Measurements from ENCODE around the gene FCER1G.

Gene FCER1G

DNA sequence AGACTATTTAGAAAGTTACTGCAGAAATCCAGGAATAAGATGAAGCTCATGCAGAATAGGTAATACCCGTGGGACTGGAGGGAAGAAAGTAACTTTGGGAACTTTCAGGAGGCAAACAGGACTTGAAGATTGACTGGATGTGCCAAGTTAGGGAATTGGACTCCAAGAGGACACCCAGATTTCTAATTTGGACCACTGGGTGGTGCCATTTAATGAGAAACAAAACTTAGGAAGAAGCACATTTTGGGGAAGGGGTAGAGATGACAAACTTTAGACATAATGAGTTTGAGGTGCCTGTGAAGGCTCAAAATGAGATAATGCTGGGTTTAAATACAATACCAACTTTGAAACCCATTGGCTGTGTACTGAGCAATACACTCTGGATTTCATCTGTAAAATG is 34.5 kb upstream of the FCER1G start:
- no peak overlapping the region for H3K27ac ChIP-seq
- no peaks in the 10 kb centered on the region for H3K9me3 ChIP-seq
- no peaks in the 10 kb centered on the region for H3K27me3 ChIP-seq
- no peak overlapping the region for H3K4me3 ChIP-seq
- peak in 1 of 2 experiments; percentile 4 for TF ChIP-seq CTCF (IDR thresholded peaks at IDR 0.05)
- peaks cover 0 to 5% (median 0%) of the 10 kb centered on the region in 3 donors for H3K36me3 ChIP-seq
- H3K4me1 ChIP-seq, result peaks cover 0 to 30% (median 14%) of the 10 kb centered on the region in 4 donors
- intact Hi-C loops (cut with DNase I; ENCODE audit: low total_unique reads), result no loop called here
- no peak for DNase-seq

DNA sequence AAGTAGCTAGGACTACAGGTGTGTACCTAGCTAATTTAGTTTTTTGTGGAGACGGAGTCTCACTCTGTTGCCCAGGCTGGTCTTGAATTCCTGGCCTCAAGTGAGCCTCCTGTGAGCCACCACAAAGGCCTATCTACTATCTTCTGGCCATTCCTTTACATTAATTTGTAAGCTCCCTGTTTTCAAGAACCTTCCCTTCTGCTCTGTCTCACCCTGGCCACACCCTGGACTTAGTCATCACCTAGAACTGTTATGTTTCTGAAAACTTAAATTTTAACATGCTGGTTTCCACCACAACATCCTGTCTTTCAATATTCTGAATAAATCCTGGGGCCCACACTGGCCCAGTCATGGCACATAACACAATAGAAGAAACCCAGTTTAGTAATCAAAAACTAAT is 32.9 kb upstream of the FCER1G start:
- Histone ChIP-seq H3K4me1 (peaks cover 0 to 19% (median 6%) of the 10 kb centered on the region in 4 donors), H3K27ac (no peak overlapping the region), H3K9me3 (no peaks in the 10 kb centered on the region), H3K4me3 (no peak overlapping the region), H3K27me3 (no peaks in the 10 kb centered on the region), H3K36me3 (no peaks in the 10 kb centered on the region)
- DNase-seq, result peak in 1 of 2 donors; percentile 24
- TF ChIP-seq CTCF (IDR thresholded peaks at IDR 0.05), result no peak
- intact Hi-C loops (cut with DNase I; ENCODE audit: low total_unique reads), result no loop called here

- Histone ChIP-seq H3K4me1 (peaks cover 0 to 13% (median 6%) of the 10 kb centered on the region in 4 donors), H3K36me3 (no peaks in the 10 kb centered on the region), H3K4me3 (no peak overlapping the region), H3K27me3 (no peaks in the 10 kb centered on the region), H3K9me3 (no peaks in the 10 kb centered on the region), H3K27ac (peak overlapping the region in 1 of 2 donors; percentile 44)
- intact Hi-C loops (cut with DNase I; ENCODE audit: low total_unique reads), result no loop called here
- peak; percentile 85 to 86 for DNase-seq
- no peak for TF ChIP-seq CTCF (IDR thresholded peaks at IDR 0.05)
Measured at GRCh38 chr1:161185282-161185682, 29.8 kb upstream of the FCER1G start.

- no peak for TF ChIP-seq CTCF (IDR thresholded peaks at IDR 0.05)
- H3K4me1 ChIP-seq, result peaks cover 0 to 13% (median 6%) of the 10 kb centered on the region in 4 donors
- intact Hi-C loops (cut with DNase I; ENCODE audit: low total_unique reads), result no loop called here
- no peak overlapping the region for H3K4me3 ChIP-seq
- H3K9me3 ChIP-seq, result no peaks in the 10 kb centered on the region
- H3K27me3 ChIP-seq, result no peaks in the 10 kb centered on the region
- peak overlapping the region in 1 of 2 donors; percentile 44 for H3K27ac ChIP-seq
- DNase-seq, result peak in 1 of 2 donors; percentile 42
- H3K36me3 ChIP-seq, result peaks cover 0 to 2% (median 1%) of the 10 kb centered on the region in 3 donors
Measured at GRCh38 chr1:161185732-161186311, 29.3 kb upstream of the FCER1G start.

DNA sequence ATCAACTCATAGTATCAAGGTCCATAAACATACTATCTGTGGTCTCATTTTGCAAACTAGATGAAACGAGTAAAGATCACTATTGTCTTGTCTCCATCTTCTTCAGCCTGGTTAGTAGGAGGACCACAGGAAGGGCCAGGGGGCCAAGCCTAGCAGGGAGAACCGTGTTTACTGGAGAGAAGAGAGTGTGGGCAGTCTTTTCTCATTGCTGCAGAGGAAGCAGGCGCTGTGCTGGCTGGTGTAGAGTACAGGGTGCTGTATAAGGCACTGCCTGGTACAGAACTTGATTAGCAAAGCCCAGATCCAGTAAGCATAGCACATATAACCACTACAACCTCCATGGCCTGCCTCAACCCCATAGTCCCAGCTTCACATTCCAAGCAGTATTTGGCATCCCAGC is 27.8 kb upstream of the FCER1G start:
- intact Hi-C loops (cut with DNase I; ENCODE audit: low total_unique reads), result no loop called here
- DNase-seq, result peak in 1 of 2 donors; percentile 53
- Histone ChIP-seq H3K4me1 (peaks cover 0 to 13% (median 6%) of the 10 kb centered on the region in 4 donors), H3K36me3 (peaks cover 0 to 13% (median 7%) of the 10 kb centered on the region in 3 donors), H3K27ac (no peak overlapping the region), H3K4me3 (no peak overlapping the region), H3K27me3 (no peaks in the 10 kb centered on the region), H3K9me3 (no peaks in the 10 kb centered on the region)
- no peak for TF ChIP-seq CTCF (IDR thresholded peaks at IDR 0.05)

Measured in tibial artery (tissue), 4 donors.